ENCODE data around the gene RNPEPL1.

RNPEPL1 gene

DNA sequence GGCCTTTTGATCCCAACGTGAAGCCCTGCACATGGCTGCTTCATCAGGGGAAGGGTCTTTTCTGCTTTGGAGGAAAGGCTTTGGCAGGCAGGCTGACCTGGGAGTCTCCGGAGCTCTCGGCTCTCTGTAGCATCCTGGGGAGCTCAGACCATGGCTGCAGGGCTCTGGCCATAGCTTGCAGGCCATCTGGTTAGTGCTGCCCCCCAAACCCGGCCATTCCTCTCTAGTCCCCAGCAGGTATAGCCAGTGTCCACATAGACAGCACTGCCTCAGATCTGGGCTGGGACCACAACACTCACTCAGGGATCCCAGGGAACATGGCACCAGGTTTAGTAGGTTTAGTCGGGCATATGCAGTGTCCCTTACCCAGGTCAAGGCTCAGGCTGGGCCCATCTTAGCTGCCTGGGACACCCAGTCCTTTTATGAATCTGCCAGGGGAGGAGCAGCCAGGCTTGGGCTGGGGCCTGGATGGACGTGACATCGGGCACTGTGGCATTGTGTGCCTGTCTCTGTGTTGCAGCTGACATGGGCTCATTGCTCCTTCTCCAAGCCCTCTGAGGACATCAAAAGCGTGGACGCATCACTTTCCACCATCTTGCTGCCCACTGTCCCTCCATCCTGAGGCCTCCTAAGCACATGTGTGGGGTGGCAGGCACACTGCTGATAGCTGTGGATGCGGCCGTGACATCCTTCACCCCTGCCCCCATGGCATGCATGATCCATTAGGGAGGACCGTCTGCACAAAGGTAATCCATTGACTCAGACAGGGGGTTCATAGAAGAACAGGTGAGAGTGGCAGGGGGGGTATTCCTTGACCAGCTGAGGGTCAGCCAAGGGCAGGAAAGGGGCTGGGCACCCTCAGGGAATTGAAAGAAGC is 37.8 kb downstream of the RNPEPL1 start:
- TF ChIP-seq, protein P1, sequence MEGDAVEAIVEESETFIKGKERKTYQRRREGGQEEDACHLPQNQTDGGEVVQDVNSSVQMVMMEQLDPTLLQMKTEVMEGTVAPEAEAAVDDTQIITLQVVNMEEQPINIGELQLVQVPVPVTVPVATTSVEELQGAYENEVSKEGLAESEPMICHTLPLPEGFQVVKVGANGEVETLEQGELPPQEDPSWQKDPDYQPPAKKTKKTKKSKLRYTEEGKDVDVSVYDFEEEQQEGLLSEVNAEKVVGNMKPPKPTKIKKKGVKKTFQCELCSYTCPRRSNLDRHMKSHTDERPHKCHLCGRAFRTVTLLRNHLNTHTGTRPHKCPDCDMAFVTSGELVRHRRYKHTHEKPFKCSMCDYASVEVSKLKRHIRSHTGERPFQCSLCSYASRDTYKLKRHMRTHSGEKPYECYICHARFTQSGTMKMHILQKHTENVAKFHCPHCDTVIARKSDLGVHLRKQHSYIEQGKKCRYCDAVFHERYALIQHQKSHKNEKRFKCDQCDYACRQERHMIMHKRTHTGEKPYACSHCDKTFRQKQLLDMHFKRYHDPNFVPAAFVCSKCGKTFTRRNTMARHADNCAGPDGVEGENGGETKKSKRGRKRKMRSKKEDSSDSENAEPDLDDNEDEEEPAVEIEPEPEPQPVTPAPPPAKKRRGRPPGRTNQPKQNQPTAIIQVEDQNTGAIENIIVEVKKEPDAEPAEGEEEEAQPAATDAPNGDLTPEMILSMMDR (IDR thresholded peaks at IDR 0.05), result no peak

DNA sequence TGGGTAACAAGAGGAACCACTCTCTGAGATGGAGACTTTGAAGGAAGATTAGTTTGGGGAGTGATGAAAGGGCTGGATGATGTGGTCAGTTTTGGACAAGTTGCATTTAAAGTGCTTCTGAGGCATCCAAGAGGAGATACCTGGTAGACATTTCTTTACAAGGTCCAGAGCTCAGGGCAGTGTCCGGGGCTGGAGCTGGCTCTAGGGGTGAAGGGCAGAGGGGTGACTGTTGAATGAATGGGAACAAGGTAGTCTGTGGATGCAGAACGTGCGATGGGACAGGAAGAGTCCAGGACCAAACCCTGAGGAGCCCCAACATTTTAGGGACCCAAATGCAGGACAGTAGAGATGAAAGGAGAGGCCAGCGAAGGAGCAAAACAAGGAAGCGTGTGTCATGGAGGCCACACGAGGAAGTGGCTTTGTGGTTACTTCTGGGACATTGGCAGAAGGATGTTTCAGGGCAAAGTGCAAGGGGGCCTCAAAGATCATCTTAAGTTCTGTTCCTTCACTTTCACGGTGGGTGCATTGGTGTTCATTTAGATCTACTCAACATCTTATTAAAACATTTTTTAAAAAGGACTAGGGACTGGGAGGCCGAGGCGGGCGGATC is 43.4 kb downstream of the RNPEPL1 start:
- TF ChIP-seq, protein P1 (IDR thresholded peaks at IDR 0.05), result no peak

DNA sequence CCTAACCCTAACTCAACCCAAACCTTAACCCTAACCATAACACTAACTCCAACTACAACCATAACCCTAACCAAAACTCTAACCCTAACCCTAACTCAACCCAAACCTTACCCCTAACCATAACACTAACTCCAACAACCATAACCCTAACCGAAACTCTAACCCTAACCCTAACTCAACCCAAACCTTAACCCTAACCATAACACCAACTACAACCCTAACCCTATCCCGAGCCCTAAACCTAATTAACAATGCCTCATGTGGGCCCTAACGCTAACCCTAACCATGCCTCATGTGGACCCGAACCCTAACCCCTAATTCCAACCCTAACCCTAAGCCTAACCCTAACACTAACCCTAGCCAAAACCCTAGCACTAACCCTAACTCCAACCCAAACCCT is 45.5 kb downstream of the RNPEPL1 start:
- TF ChIP-seq, protein P1 (IDR thresholded peaks at IDR 0.05), result no peak

DNA sequence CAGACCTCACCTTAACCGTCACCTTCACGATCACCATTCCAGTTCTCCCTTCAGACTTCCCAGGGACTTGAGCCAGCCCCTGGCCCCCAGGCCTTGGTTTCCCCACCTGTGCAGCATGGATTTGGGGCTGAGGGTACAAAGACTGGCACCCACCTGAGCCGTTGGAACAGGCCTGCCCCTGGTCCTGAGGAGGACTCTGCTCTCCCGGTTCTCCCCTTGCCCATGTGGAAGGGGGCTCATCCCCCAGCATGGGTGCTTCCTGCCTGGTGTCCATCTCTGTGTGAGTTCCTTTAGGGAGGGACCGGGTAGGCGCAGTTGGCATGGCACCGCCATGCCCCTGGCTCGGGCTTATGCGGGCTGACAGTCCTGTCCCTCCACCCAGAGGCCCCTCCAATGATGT is 46.1 kb downstream of the RNPEPL1 start:
- TF ChIP-seq, protein P1 (IDR thresholded peaks at IDR 0.05), result no peak

DNA sequence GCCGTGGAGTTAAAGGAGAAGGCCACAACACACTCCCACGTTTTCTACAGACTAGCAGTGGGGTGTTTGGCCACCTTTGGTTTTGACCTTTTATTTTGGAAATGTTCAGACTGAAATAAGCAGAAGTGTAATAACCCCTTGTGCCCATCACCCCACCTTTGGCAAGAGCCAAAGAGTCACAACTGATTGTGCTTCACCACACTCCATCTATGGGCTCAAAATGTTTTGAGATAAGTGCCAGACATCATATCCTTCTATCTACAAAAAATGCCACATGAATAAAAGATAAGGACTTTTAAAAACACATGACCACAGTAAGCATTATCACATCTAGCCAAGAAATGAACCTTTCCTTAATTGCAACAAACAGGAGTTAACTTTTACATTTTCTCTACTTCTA is 47.1 kb downstream of the RNPEPL1 start:
- TF ChIP-seq, protein P1 (IDR thresholded peaks at IDR 0.05), result no peak

DNA sequence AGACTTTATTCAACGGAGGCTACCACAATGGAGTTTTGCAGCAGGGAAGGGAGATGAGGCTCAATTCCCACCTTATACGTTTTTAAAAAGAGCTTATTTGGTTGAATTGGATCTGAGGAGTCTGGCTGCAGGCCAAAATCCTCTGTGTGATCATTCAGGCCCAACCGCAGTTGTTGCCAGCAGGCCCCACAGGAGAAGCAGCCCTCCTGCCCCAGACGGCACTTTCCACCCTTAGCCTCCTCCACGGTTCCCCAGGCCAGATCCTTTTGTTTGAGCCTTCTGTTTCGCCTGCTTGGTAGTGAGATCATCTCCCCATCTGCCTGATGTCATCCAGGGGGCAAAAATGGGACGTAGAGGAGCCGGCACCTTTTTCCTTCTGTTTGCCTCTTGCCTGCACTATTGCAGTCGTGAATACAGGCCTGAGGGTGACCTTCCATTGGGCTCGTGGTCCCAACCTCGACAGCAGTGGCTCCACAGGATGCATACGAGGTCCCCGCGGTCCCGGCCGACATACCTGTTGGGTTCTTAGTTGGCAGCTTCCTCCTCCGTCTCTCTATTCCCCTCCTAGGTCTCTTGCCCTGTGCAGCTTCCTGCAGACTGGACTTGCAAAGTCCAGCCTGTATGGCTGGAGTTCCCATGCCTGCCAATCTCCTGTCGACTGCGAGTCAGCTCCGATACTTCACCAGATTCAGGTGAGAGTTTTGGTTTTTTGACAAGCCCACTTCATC is 47.7 kb downstream of the RNPEPL1 start:
- TF ChIP-seq, protein P1 (IDR thresholded peaks at IDR 0.05), result no peak

DNA sequence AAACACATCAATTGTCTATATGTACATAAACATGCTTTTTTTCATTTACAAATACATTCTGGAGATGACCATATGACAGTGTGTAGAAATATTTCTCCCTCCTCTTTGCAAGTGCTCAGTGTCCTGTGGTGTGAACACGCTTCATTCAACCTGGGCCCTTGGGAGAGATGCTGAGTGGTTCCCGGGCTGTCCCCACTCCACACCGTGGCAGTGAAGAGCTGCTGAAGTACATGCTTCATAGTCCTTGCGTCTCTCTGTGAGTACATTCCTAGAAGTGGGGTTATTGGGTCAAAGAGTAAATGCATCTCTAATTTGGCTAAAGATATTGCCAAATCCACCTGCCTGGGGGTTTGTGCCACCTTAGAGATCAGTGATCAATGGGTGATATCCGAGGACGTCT is 50.5 kb downstream of the RNPEPL1 start:
- TF ChIP-seq, protein P1 (IDR thresholded peaks at IDR 0.05), result no peak

Measured in LNCAP (cell line).